Bronchial epithelial cell (primary cell): ENCODE measurements around the gene PVALEF. TPM values are rescaled to one million over a fixed set of nuclear protein-coding genes. Genes with fewer than 3 reads are reported as not detected.

ENCODE experiments used
- DNase-seq: peaks from one replicate; pipeline ENCODE4 v3.0.0-alpha.2; 2010; ENCODE audit warnings: low read depth
- FAIRE-seq: peaks from 2 replicates; lab custom pipeline; 2011; peaks lifted over from hg19 to GRCh38; lab: Jason Lieb, UNC
- H3K27me3 ChIP-seq: 2 replicates; pipeline ENCODE4 v1.5.1; 2011; ENCODE audit warnings: low read length; ENCODE audit not compliant: control insufficient read depth, insufficient read depth
- H3K36me3 ChIP-seq: 2 replicates; pipeline ENCODE4 v1.5.1; 2011; ENCODE audit warnings: low read length; ENCODE audit not compliant: control insufficient read depth, insufficient read depth
- H3K4me3 ChIP-seq: 2 replicates; pipeline ENCODE4 v1.5.1; 2011; ENCODE audit warnings: mild to moderate bottlenecking, low read depth, low read length, control low read depth
- total RNA-seq: library from RNA; depleted of rRNA; stranded (reverse); fragments of >200 nt; gene quantifications from 2 replicates; pipeline ENCODE4 v1.2.1, GENCODE V29; 2014
- TF ChIP-seq, protein P1 (sequence below): IDR thresholded peaks from 2 replicates; pipeline ENCODE4 v1.5.1; 2011; ENCODE audit warnings: mild to moderate bottlenecking, moderate library complexity, low read length, control low read depth, inconsistent platforms; ENCODE audit not compliant: insufficient read depth, severe bottlenecking

Gene PVALEF
- total RNA-seq, 1 donor from 2014 or later: not detected

DNA sequence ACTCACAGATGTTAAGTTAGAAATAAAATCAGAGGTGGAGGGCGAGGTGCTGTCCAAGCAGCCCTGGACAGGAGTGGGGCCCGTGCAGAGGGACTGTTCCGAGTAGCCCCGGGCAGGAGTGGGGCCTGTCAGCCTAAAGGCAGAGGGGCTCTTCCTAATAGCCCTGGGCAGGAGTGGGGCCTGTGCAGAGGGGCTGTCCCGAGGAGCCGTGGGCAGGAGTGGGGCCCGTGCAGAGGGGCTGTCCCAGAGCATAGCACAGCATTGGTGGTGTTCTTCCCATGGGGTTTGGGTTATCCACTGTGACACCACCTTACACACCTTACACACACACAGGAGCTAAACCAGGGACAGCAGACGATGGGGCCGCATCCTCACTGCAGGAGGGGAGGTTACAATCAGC, 47.1 kb downstream of the PVALEF start:
- H3K36me3 ChIP-seq: peaks cover 2% of the 10 kb centered on the region
- TF ChIP-seq, protein P1, sequence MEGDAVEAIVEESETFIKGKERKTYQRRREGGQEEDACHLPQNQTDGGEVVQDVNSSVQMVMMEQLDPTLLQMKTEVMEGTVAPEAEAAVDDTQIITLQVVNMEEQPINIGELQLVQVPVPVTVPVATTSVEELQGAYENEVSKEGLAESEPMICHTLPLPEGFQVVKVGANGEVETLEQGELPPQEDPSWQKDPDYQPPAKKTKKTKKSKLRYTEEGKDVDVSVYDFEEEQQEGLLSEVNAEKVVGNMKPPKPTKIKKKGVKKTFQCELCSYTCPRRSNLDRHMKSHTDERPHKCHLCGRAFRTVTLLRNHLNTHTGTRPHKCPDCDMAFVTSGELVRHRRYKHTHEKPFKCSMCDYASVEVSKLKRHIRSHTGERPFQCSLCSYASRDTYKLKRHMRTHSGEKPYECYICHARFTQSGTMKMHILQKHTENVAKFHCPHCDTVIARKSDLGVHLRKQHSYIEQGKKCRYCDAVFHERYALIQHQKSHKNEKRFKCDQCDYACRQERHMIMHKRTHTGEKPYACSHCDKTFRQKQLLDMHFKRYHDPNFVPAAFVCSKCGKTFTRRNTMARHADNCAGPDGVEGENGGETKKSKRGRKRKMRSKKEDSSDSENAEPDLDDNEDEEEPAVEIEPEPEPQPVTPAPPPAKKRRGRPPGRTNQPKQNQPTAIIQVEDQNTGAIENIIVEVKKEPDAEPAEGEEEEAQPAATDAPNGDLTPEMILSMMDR: no peak
- DNase-seq (no peak), FAIRE-seq (no peak)
- H3K4me3 ChIP-seq: no peak overlapping the region
- no peaks in the 10 kb centered on the region for H3K27me3 ChIP-seq

DNA sequence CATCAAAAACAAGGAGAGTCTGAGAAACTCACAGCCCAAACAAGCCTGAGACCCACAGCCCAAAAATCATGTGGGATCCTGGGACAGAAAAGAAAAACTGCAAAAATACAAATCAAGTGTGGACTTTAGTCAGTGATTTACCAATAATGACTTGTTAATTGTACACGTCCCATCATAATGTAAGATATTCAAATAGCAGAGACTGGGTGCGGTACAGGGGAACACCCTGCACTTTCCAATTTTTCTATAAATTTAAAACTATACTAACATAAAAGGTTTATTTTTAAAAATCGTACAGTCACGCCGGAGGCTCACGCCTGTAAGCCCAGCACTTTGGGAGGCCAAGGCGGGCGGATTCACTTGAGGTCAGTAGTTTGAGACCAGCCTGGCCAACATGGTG, 48.7 kb downstream of the PVALEF start:
- H3K4me3 ChIP-seq: no peak overlapping the region
- FAIRE-seq (no peak), DNase-seq (no peak)
- no peaks in the 10 kb centered on the region for H3K27me3 ChIP-seq
- TF ChIP-seq, protein P1: no peak
- H3K36me3 ChIP-seq: peaks cover 2% of the 10 kb centered on the region

GRCh38 chr17:81217491-81217890, 52.2 kb downstream of the PVALEF start:
- TF ChIP-seq, protein P1: no peak
- FAIRE-seq: no peak

GRCh38 chr17:81218459-81218858, 53.2 kb downstream of the PVALEF start:
- TF ChIP-seq, protein P1: no peak
- Histone ChIP-seq H3K36me3 (peaks cover 2% of the 10 kb centered on the region), H3K4me3 (no peak overlapping the region), H3K27me3 (no peaks in the 10 kb centered on the region)
- DNase-seq (no peak), FAIRE-seq (no peak)

More at GRCh38 chr17:81217491-81217890, 52.2 kb downstream of the PVALEF start:
- Histone ChIP-seq H3K36me3 (peaks cover 2% of the 10 kb centered on the region), H3K27me3 (no peaks in the 10 kb centered on the region), H3K4me3 (no peak overlapping the region)
- no peak for DNase-seq

DNA sequence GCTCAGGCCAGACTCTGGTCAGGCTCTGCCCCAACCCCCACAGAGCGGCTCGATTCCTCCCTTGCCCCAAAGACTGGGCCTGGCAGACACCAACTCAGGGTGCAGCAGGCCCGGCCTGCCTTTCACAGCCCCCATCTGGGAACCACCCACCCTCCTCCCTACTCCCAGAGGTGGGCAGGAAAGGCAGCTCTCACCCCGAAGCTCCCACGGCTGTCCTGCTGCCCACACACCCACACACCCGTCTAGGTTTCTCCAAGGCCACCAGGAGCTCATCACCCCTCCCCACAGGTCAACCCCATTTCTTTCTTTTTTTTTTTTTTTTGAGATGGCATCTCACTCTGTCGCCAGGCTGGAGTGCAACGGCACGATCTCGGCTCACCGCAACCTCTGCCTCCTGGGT, 53.7 kb downstream of the PVALEF start:
- DNase-seq (no peak), FAIRE-seq (no peak)
- peaks cover 2% of the 10 kb centered on the region for H3K36me3 ChIP-seq
- H3K4me3 ChIP-seq: no peak overlapping the region
- H3K27me3 ChIP-seq: no peaks in the 10 kb centered on the region
- TF ChIP-seq, protein P1: no peak
